ENCODE results near the gene DYDC2. TPM values are rescaled to one million over a fixed set of nuclear protein-coding genes. Genes with fewer than 3 reads are reported as not detected.

The DYDC2 gene
- total and polyA plus RNA-seq, 8 donors = 0.64 to 4.2 (median 2.9) TPM; not detected in 1

GRCh38 chr10:80344276-80344675 lies 12.3 kb upstream of the DYDC2 start:
- ATAC-seq (no peak), DNase-seq (peak in 1 of 4 donors; percentile 10)
- TF ChIP-seq CTCF (IDR thresholded peaks at IDR 0.05) = no peak
- Histone ChIP-seq H3K36me3 (no peaks in the 10 kb centered on the region), H3K9me3 (no peaks in the 10 kb centered on the region), H3K4me1 (no peaks in the 10 kb centered on the region), H3K27ac (no peak overlapping the region), H3K4me3 (no peak overlapping the region), H3K27me3 (no peaks in the 10 kb centered on the region)
- intact Hi-C loops (cut with DNase I) = no loop called here

- TF ChIP-seq CTCF (IDR thresholded peaks at IDR 0.05) = no peak
Measured at GRCh38 chr10:80344912-80345311, 11.7 kb upstream of the DYDC2 start.

GRCh38 chr10:80350251-80350650 lies 6.3 kb upstream of the DYDC2 start:
- H3K4me3 ChIP-seq = no peak overlapping the region
- H3K27me3 ChIP-seq = peaks cover 6 to 14% of the 10 kb centered on the region in 2 donors
- H3K27ac ChIP-seq = no peak overlapping the region
- TF ChIP-seq CTCF (IDR thresholded peaks at IDR 0.05) = no peak
- ATAC-seq = no peak
- DNase-seq = no peak
- intact Hi-C loops (cut with DNase I) = no loop called here
- H3K36me3 ChIP-seq = no peaks in the 10 kb centered on the region
- H3K9me3 ChIP-seq = no peaks in the 10 kb centered on the region
- H3K4me1 ChIP-seq = no peaks in the 10 kb centered on the region

More at GRCh38 chr10:80344912-80345311, 11.7 kb upstream of the DYDC2 start:
- H3K9me3 ChIP-seq = no peaks in the 10 kb centered on the region
- H3K27me3 ChIP-seq = no peaks in the 10 kb centered on the region
- DNase-seq = no peak
- no peaks in the 10 kb centered on the region for H3K4me1 ChIP-seq
- H3K36me3 ChIP-seq = no peaks in the 10 kb centered on the region
- no peak overlapping the region for H3K27ac ChIP-seq
- intact Hi-C loops (cut with DNase I) = no loop called here
- no peak for ATAC-seq
- H3K4me3 ChIP-seq = no peak overlapping the region

- TF ChIP-seq CTCF (IDR thresholded peaks at IDR 0.05) = no peak
- ATAC-seq (no peak), DNase-seq (no peak)
- no peaks in the 10 kb centered on the region for H3K9me3 ChIP-seq
- peaks cover 12 to 23% of the 10 kb centered on the region in 2 donors for H3K27me3 ChIP-seq
- no peak overlapping the region for H3K27ac ChIP-seq
- H3K36me3 ChIP-seq = no peaks in the 10 kb centered on the region
- no peak overlapping the region for H3K4me3 ChIP-seq
- H3K4me1 ChIP-seq = peaks cover under 1 to 2% of the 10 kb centered on the region in 2 donors
- intact Hi-C loops (cut with DNase I) = no loop called here
Measured at GRCh38 chr10:80351220-80351619, 5.4 kb upstream of the DYDC2 start.

- Histone ChIP-seq H3K27me3 (peaks cover 17 to 41% of the 10 kb centered on the region in 2 donors), H3K9me3 (no peaks in the 10 kb centered on the region), H3K36me3 (no peaks in the 10 kb centered on the region), H3K4me1 (peaks cover 9 to 16% of the 10 kb centered on the region in 2 donors), H3K27ac (no peak overlapping the region), H3K4me3 (peak overlapping the region; percentile 24 to 31)
- DNase-seq = peak in 2 of 4 donors; percentile 49 to 73
- intact Hi-C loops (cut with DNase I) = no loop called here
- peak; percentile 60 for ATAC-seq
- no peak for TF ChIP-seq CTCF (IDR thresholded peaks at IDR 0.05)
Measured at GRCh38 chr10:80356989-80357850, 639 bp downstream of the DYDC2 start.

All from left lung (tissue), 10 donors.